GM08714 (cell line): ENCODE results near the gene PRKCA.
"Not testable (repeated sequence)": the region's sequence is repeated elsewhere in the genome, so short reads cannot be mapped to it uniquely, and the experiment has no call there.

Experiments used
- H3K4me3 ChIP-seq: fragments of 200-500 bp; sonication (Bioruptor generic); 2 replicates; pipeline ENCODE4 v1.5.1; 2014; ENCODE audit warnings: mild to moderate bottlenecking, low read length, inconsistent platforms
- ZNF274 ChIP-seq: IDR thresholded peaks from 2 replicates; pipeline ENCODE4 v1.6.1; 2012; ENCODE audit warnings: mild to moderate bottlenecking, low read depth, low read length

Gene PRKCA

GRCh38 chr17:66441101-66441661 lies 138.8 kb downstream of the PRKCA start:
- H3K4me3 ChIP-seq, result no peak overlapping the region; the same call in 1 of the 2 replicates
- no peak for TF ChIP-seq ZNF274

GRCh38 chr17:66443166-66443565 lies 140.8 kb downstream of the PRKCA start:
- H3K4me3 ChIP-seq, result no peak overlapping the region
- TF ChIP-seq ZNF274, result no peak

GRCh38 chr17:66443606-66444005 lies 141.2 kb downstream of the PRKCA start:
- TF ChIP-seq ZNF274, result no peak
- no peak overlapping the region for H3K4me3 ChIP-seq

GRCh38 chr17:66444031-66444430 lies 141.6 kb downstream of the PRKCA start:
- H3K4me3 ChIP-seq, result no peak overlapping the region
- no peak for TF ChIP-seq ZNF274

- peak; percentile 28 for TF ChIP-seq ZNF274
- no peak overlapping the region for H3K4me3 ChIP-seq
These were observed 142.8 kb downstream of the PRKCA start for GRCh38 chr17:66445229-66445628.

- H3K4me3 ChIP-seq, result no peak overlapping the region
- no peak for TF ChIP-seq ZNF274
These were observed 144.0 kb downstream of the PRKCA start for GRCh38 chr17:66446419-66446818.

- no peak for TF ChIP-seq ZNF274
- no peak overlapping the region for H3K4me3 ChIP-seq
These were observed 144.7 kb downstream of the PRKCA start for GRCh38 chr17:66447159-66447558.

- TF ChIP-seq ZNF274, result no peak
- H3K4me3 ChIP-seq, result no peak overlapping the region
These were observed 145.7 kb downstream of the PRKCA start for GRCh38 chr17:66448026-66448639.

GRCh38 chr17:66449418-66449977 lies 147.1 kb downstream of the PRKCA start:
- no peak for TF ChIP-seq ZNF274
- H3K4me3 ChIP-seq, result no peak overlapping the region

- no peak for TF ChIP-seq ZNF274
- no peak overlapping the region for H3K4me3 ChIP-seq
These were observed 147.8 kb downstream of the PRKCA start for GRCh38 chr17:66450008-66450851.

GRCh38 chr17:66450852-66451158 lies 148.4 kb downstream of the PRKCA start:
- H3K4me3 ChIP-seq, result no peak overlapping the region
- TF ChIP-seq ZNF274, result no peak

- H3K4me3 ChIP-seq, result no peak overlapping the region
- TF ChIP-seq ZNF274, result no peak
These were observed 149.1 kb downstream of the PRKCA start for GRCh38 chr17:66451188-66452149.

- no peak for TF ChIP-seq ZNF274
- H3K4me3 ChIP-seq, result no peak overlapping the region
These were observed 152.6 kb downstream of the PRKCA start for GRCh38 chr17:66455060-66455459.

- H3K4me3 ChIP-seq, result not testable (repeated sequence)
These were observed 155.1 kb downstream of the PRKCA start for GRCh38 chr17:66457499-66457898.
